Endothelial cell (in vitro differentiated cells): ENCODE measurements around the gene CCDC138. TPM values are rescaled to one million over a fixed set of nuclear protein-coding genes. Genes with fewer than 3 reads are reported as not detected.

Experiments
- DNase-seq: peaks from one replicate; pipeline ENCODE4 v3.0.0; 2021; ENCODE audit warnings: low spot score
- H3K27ac Mint-ChIP-seq: one replicate; pipeline ENCODE4 v1.8.0; 2021; ENCODE audit warnings: mixed read lengths, inconsistent platforms; ENCODE audit not compliant: unreplicated experiment
- H3K27me3 Mint-ChIP-seq: one replicate; pipeline ENCODE4 v1.8.0; 2021; ENCODE audit warnings: mild to moderate bottlenecking, moderate library complexity, mixed read lengths, inconsistent platforms; ENCODE audit not compliant: unreplicated experiment
- H3K36me3 Mint-ChIP-seq: one replicate; pipeline ENCODE4 v1.8.0; 2021; ENCODE audit warnings: mild to moderate bottlenecking, low read depth, mixed read lengths, inconsistent platforms; ENCODE audit not compliant: unreplicated experiment
- H3K4me1 Mint-ChIP-seq: one replicate; pipeline ENCODE4 v1.8.0; 2021; ENCODE audit warnings: mild to moderate bottlenecking, mixed read lengths, inconsistent platforms; ENCODE audit not compliant: unreplicated experiment
- H3K4me3 Mint-ChIP-seq: one replicate; pipeline ENCODE4 v1.8.0; 2021; ENCODE audit warnings: mild to moderate bottlenecking, mixed read lengths, inconsistent platforms; ENCODE audit not compliant: unreplicated experiment
- H3K9me3 Mint-ChIP-seq: one replicate; pipeline ENCODE4 v1.8.0; 2021; ENCODE audit warnings: mixed read lengths, inconsistent platforms; ENCODE audit not compliant: unreplicated experiment
- total RNA-seq: library from RNA; stranded (reverse); fragmentation: NEBNext Ultra II Directional; extraction: Animal tissue kit (Norgen Biotek cat#: 25700); gene quantifications from one replicate; pipeline ENCODE4 v1.2.1, GENCODE V29; 2021; ENCODE audit not compliant: unreplicated experiment
- TF ChIP-seq, protein P1 (sequence below): fragments of 200-600 bp; sonication (generic); IDR thresholded peaks from one replicate; pipeline ENCODE4 v1.5.0; 2021; ENCODE audit warnings: antibody characterized with exemption; ENCODE audit not compliant: unreplicated experiment

The CCDC138 gene
- total RNA-seq, 1 donor from 2014 or later, result 7.6 TPM

DNA sequence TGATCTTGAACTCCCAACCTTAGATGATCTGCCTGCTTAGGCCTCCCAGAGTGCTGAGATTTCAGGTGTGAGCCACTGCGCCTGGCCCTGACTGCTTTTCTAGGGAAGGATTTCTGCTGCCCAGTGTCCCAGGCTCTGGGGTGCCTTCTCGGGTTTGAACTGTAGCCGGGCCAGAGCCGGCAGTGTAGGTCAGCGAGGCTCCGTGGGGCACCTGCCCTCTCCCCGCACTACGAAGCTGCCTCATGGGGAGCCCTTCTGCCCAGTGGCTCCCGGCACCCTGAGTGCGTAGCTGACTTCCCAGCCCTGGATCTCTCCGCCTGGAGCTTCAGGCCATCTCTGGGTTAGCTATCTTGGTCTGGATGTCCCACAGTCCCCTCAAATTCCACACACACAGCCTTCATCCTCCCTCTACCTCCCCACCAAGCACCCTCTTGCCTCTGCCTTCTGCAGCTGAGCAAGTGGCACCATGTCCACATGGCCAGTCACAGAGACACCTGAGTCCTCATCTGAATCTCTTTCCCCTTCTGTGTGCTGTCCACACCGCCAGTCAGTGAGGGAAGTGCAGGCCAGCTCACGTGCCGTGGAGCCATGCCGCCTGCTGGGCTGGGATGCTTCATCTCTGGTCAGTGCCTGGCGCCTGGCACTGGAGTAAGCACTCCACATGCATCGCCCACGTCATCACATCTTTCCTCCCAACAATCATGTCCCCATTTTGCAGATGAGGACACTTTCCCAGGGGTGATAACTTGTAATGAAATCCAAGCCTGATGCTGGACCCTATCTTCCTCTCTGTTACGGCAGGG is 133.2 kb downstream of the CCDC138 start:
- TF ChIP-seq, protein P1, sequence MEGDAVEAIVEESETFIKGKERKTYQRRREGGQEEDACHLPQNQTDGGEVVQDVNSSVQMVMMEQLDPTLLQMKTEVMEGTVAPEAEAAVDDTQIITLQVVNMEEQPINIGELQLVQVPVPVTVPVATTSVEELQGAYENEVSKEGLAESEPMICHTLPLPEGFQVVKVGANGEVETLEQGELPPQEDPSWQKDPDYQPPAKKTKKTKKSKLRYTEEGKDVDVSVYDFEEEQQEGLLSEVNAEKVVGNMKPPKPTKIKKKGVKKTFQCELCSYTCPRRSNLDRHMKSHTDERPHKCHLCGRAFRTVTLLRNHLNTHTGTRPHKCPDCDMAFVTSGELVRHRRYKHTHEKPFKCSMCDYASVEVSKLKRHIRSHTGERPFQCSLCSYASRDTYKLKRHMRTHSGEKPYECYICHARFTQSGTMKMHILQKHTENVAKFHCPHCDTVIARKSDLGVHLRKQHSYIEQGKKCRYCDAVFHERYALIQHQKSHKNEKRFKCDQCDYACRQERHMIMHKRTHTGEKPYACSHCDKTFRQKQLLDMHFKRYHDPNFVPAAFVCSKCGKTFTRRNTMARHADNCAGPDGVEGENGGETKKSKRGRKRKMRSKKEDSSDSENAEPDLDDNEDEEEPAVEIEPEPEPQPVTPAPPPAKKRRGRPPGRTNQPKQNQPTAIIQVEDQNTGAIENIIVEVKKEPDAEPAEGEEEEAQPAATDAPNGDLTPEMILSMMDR, result no peak
- Mint-ChIP-seq H3K27ac (no peak overlapping the region), H3K4me3 (no peak overlapping the region), H3K27me3 (no peaks in the 10 kb centered on the region), H3K9me3 (no peaks in the 10 kb centered on the region), H3K36me3 (no peaks in the 10 kb centered on the region), H3K4me1 (no peaks in the 10 kb centered on the region)
- DNase-seq, result no peak

DNA sequence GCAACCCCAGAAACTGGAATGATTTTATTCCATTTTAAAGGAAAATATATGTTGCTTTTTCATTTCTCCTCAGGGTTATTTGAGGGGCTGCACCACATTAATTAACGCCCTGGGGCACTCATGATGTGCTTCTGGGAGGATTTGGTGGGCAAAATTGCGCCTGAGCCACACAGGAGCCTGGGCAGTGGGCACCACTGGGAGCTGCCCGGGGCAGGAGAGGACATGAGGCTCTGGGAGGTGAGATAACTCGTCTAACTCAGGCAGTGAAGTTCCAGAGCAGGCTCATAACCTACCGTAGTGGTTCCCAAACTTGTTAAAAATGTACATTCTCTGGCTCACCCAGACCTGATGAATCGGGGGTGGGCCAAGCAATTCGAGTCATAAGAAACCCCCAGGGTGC is 134.1 kb downstream of the CCDC138 start:
- no peaks in the 10 kb centered on the region for H3K27me3 Mint-ChIP-seq
- H3K4me3 Mint-ChIP-seq, result no peak overlapping the region
- H3K27ac Mint-ChIP-seq, result no peak overlapping the region
- H3K36me3 Mint-ChIP-seq, result no peaks in the 10 kb centered on the region
- H3K9me3 Mint-ChIP-seq, result no peaks in the 10 kb centered on the region
- TF ChIP-seq, protein P1, result no peak
- no peaks in the 10 kb centered on the region for H3K4me1 Mint-ChIP-seq
- no peak for DNase-seq

DNA sequence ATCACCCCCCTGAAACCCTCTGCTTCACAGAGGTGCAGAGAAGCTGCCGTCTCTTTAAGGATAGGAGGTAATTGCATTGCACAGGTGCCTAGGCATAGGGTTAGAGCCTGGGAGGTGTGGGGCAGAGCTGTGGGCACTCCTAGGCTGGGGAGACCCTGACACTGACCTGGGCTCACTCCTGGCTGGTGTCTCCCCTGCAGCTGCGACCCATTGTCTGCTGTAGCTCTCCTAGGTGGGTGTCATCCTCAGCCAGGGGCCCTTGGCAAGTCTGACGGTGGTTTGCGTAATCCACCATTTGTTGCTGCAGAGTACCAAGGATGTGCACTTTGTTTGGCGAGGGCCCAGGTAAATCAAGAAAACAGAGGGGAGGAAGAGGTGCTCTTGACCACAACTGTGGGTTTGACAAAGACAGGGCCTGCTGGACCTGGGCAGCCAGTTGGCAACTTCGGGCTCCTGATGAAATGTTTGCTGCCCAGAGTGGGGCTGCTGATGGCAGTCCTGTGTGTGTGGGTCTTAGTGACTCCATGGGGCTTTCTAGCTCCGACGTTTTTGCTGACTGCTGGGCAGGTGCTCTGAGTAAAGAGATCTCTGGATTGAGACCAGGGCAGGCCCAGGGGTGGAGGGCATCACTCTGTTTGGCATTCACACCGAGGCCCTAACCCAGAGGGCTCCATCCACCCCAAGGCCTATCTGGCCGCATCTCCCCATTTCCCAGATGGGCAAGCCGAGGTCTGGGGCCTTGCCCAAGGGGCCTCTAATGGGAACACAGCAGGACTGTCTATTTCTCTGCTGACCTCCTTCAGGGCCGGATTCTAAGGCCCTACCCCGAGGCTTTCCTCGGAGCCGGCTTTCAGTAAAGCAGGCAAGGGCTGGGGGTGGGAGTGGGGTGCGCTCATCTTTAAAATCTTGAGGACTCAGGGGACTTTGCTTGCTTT is 134.8 kb downstream of the CCDC138 start:
- Mint-ChIP-seq H3K4me3 (no peak overlapping the region), H3K36me3 (no peaks in the 10 kb centered on the region), H3K9me3 (no peaks in the 10 kb centered on the region), H3K27ac (no peak overlapping the region), H3K27me3 (no peaks in the 10 kb centered on the region), H3K4me1 (no peaks in the 10 kb centered on the region)
- DNase-seq, result no peak
- TF ChIP-seq, protein P1, result no peak

DNA sequence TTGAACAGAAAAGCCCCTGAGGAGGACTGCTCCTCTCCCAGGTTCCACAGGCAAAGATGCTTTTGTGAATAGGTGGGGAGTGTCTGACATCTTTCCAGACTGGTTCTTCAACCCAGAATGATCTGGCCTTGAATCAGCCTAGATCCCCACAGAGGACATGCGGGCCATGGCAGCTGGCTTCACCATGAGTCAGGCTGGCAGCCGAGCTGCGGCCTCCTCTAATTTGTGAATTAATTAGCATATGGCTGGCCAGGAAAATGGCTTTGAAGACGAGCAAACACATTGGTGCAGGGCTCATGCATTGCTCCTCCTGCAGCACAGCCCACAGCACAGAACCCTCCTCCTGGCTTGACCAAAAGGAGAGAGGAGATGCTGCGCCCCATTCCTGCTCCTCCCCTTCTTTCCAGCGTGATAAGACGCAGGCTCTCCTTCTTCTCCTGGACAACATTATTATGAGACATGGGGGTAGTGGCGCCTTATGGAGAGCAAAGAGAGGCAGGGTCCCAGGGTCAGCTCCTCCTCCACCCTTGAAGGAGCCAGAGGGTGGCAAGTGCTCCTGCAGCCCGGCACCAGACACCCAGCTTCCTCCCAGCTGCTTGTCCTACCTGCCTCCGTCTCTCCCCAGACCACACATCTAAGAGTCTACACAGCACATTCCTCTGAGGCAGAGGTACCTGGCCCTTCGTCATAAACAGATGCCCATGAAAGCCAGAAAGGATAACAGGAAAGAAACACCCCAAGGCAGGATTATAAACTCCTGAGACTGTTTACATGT is 135.8 kb downstream of the CCDC138 start:
- H3K4me3 Mint-ChIP-seq, result no peak overlapping the region
- H3K36me3 Mint-ChIP-seq, result no peaks in the 10 kb centered on the region
- TF ChIP-seq, protein P1, result no peak
- no peaks in the 10 kb centered on the region for H3K9me3 Mint-ChIP-seq
- DNase-seq, result no peak
- no peak overlapping the region for H3K27ac Mint-ChIP-seq
- H3K4me1 Mint-ChIP-seq, result no peaks in the 10 kb centered on the region
- H3K27me3 Mint-ChIP-seq, result no peaks in the 10 kb centered on the region
